ENCODE results near the gene ANTXR2. TPM values are rescaled to one million over a fixed set of nuclear protein-coding genes. Genes with fewer than 3 reads are reported as not detected.

ANTXR2 gene
- total and polyA plus RNA-seq, 2 of the 13 experiments (the other 11 are each of a cell fraction or from before 2014, with no cell fraction given), result 4.6 to 14.5 TPM

DNA sequence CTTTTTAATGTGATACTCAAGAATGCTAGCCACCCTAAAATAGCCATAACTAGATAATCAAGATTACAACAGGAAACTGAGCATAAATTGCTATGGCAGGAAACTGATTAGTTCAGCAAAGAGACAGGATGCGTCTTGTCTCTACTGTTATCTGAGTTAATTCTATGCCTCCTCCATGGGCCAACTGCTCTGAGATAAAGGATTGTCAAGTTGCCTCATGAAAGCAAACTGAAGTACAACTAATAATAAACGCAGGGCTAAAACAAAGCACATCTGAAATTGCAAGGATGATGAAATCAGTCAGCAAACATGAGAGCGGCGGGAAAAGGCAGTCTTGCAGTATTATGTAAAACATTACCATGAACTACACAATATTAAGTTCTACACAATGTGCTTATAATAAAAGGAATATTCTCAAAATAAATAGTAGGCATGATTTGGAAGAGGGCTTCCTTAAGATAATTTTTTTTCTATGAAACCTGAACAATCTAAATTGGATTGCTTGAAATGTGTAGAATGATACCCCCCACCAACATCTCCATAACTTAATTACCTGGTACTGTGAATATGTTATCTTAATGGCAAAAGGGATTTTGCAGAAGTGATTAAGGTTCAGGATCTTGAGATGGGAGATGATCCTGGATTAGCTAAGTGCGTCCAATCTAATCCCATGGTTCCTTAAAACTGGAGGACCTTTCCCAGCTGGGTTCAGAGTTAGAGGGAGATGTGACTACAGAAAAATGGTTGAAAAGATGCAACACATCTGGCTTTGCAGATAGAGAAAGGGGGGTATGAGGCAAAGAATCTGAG, 65.9 kb downstream of the ANTXR2 start (continued):
- TF ChIP-seq REXO4 (CRISPR knock-in tag; IDR thresholded peaks at IDR 0.05; ENCODE audit: borderline replicate concordance) (no peak), TRIM24 (CRISPR knock-in tag; IDR thresholded peaks at IDR 0.05) (no peak), ZNF441 (CRISPR knock-in tag; IDR thresholded peaks at IDR 0.05; ENCODE audit: borderline replicate concordance) (no peak), SRY (CRISPR knock-in tag; IDR thresholded peaks at IDR 0.05) (no peak), JUND (CRISPR knock-in tag; IDR thresholded peaks at IDR 0.05) (no peak), TCF12 (IDR thresholded peaks at IDR 0.05) (no peak), TCF12 (CRISPR knock-in tag; IDR thresholded peaks at IDR 0.05) (no peak), ZNF431 (CRISPR knock-in tag; IDR thresholded peaks at IDR 0.05; ENCODE audit: borderline replicate concordance, low read depth) (no peak), TBP (CRISPR knock-in tag; IDR thresholded peaks at IDR 0.05) (no peak), ARNT (IDR thresholded peaks at IDR 0.05) (no peak), ZNF382 (CRISPR knock-in tag; IDR thresholded peaks at IDR 0.05; ENCODE audit: borderline replicate concordance) (no peak), TCF7 (IDR thresholded peaks at IDR 0.05; ENCODE audit: low read depth) (0 out of 2 replicates have a peak, but pooled peaks have one; percentile 24), ZBTB7B (CRISPR knock-in tag; IDR thresholded peaks at IDR 0.05) (no peak), EZH2 (conservative IDR thresholded peaks at IDR 0.05; ENCODE audit: low read depth, low read length) (no peak)
- TF ChIP-seq, protein P1, sequence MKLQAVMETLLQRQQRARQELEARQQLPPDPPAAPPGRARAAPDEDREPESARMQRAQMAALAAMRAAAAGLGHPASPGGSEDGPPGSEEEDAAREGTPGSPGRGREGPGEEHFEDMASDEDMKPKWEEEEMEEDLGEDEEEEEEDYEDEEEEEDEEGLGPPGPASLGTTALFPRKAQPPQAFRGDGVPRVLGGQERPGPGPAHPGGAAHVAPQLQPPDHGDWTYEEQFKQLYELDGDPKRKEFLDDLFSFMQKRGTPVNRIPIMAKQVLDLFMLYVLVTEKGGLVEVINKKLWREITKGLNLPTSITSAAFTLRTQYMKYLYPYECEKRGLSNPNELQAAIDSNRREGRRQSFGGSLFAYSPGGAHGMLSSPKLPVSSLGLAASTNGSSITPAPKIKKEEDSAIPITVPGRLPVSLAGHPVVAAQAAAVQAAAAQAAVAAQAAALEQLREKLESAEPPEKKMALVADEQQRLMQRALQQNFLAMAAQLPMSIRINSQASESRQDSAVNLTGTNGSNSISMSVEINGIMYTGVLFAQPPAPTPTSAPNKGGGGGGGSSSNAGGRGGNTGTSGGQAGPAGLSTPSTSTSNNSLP (IDR thresholded peaks at IDR 0.05; ENCODE audit: low read depth, low read length), result no peak
- TF ChIP-seq, protein P2, sequence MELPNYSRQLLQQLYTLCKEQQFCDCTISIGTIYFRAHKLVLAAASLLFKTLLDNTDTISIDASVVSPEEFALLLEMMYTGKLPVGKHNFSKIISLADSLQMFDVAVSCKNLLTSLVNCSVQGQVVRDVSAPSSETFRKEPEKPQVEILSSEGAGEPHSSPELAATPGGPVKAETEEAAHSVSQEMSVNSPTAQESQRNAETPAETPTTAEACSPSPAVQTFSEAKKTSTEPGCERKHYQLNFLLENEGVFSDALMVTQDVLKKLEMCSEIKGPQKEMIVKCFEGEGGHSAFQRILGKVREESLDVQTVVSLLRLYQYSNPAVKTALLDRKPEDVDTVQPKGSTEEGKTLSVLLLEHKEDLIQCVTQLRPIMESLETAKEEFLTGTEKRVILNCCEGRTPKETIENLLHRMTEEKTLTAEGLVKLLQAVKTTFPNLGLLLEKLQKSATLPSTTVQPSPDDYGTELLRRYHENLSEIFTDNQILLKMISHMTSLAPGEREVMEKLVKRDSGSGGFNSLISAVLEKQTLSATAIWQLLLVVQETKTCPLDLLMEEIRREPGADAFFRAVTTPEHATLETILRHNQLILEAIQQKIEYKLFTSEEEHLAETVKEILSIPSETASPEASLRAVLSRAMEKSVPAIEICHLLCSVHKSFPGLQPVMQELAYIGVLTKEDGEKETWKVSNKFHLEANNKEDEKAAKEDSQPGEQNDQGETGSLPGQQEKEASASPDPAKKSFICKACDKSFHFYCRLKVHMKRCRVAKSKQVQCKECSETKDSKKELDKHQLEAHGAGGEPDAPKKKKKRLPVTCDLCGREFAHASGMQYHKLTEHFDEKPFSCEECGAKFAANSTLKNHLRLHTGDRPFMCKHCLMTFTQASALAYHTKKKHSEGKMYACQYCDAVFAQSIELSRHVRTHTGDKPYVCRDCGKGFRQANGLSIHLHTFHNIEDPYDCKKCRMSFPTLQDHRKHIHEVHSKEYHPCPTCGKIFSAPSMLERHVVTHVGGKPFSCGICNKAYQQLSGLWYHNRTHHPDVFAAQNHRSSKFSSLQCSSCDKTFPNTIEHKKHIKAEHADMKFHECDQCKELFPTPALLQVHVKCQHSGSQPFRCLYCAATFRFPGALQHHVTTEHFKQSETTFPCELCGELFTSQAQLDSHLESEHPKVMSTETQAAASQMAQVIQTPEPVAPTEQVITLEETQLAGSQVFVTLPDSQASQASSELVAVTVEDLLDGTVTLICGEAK (IDR thresholded peaks at IDR 0.05), result no peak
- TF ChIP-seq, protein P2 (CRISPR knock-in tag; IDR thresholded peaks at IDR 0.05), result no peak
- TF ChIP-seq, protein P3, sequence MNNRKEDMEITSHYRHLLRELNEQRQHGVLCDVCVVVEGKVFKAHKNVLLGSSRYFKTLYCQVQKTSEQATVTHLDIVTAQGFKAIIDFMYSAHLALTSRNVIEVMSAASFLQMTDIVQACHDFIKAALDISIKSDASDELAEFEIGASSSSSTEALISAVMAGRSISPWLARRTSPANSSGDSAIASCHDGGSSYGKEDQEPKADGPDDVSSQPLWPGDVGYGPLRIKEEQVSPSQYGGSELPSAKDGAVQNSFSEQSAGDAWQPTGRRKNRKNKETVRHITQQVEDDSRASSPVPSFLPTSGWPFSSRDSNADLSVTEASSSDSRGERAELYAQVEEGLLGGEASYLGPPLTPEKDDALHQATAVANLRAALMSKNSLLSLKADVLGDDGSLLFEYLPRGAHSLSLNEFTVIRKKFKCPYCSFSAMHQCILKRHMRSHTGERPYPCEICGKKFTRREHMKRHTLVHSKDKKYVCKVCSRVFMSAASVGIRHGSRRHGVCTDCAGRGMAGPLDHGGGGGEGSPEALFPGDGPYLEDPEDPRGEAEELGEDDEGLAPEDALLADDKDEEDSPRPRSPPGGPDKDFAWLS (CRISPR knock-in tag; IDR thresholded peaks at IDR 0.05; ENCODE audit: borderline replicate concordance), result no peak

Measured in HepG2 (cell line).